Activated effector memory CD4-positive, alpha-beta T cell treated with Interleukin-2 at 50 U/mL for 16 hours (primary cell): ENCODE data around the gene UNC80.

Experiments used
- DNase-seq: peaks from one replicate; pipeline ENCODE4 v3.0.0-alpha.2; 2020

UNC80 gene

DNA sequence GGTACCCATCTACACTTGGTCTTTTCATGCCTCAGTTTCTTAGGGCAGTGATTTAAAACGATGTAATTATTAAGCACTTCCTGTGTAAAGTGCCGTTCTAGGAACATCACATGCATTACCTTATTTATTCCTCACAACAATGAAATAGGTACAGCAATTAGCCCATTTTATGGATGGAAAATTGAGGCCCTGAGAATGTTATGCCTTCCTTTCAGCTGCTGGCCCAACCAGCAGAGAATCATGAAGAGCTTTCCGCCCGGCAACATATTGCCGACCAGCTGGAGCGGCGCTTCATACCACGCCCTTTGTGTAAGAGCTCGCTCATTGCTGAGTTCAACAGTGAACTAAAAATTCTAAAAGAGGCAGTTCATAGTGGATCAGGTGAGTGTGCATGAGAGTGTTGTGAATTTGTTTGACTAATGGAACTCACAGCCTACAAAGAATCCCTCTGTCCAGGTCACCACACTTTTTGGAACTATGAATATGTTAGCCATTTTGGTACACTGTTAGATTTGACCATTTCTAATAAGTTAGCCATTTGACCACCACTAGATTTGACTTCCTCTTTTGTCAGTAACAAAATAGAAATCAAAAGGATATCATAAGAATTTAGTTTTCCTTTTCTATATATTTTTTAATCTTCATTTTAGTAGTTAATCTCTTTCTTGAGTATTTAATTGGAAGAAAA is 205.2 kb downstream of the UNC80 start:
- no peak for DNase-seq

DNA sequence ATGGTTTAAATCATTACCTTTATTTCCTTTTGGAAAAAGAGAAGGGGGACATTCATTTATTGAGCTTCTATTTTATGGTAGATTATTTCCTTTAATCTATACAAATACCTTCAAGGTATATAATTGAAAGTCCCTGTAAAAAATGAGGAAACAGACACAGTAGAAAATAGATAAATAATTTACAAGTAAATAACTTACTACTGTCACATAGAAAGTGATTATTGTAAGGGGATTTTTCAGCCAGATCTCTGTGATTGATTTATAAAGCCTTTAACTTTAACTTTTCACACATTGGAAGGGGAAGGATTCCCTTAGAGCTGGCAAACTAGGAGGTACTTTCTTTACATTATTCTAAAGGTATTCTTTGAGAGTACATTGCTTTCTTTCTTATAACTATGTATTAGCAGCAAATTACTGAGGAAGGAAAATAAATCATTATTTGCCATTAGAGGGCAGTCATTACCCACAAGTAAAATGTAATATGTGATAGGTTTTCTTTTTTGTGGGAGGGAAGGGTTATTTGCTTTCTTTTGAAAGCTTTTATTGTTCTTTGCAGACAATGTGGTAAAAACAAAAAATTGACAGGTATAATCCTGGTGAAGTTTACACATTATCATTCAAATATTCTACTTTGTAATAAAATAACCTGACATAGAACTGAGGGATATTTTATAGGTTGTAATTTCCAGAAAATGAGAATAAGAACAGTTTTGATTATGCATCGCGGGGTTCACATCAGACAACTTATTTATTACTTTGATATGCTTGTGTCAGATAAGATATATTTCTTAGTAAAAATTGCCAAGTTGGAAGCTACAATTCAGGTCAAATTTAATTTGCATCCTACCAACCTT is 206.0 kb downstream of the UNC80 start:
- DNase-seq: no peak

DNA sequence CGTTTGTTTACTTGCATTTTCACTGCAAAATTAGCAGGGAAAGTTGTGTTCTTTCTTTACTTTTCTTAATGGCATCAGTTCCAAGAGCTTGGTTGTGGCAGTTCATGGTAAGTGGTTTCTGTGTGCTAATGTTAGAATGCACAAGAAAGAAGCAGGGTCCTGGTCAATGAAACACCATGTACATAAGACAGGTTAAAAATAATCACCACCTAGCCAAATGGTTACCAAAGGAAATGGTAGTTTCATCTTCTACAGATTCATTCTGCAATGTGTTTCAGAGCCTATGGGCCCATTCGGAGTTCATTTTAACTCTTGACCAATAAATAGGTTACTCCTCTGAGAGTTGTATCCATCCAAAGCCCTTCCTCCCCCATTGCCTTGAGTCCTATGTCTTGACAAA is 212.7 kb downstream of the UNC80 start:
- DNase-seq: no peak

DNA sequence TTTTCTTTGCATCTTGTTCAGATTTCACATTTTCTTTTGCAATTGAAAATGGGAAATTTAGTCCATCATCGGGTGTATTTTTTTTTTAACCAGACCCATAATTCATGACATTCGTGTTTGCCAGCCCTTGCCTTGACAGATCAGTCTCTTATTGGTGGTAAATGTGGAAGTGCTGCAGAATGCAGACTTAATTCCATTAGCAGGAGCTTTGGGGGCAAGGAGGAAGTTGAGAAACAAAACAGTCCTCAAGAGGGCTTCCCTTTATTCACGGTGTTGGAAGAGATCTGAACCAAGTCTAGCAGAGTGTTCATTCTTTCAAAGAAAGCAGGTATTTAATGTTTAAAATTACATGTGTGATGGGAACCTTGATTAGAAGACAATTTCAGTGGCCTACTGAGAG is 214.2 kb downstream of the UNC80 start:
- DNase-seq: no peak

DNA sequence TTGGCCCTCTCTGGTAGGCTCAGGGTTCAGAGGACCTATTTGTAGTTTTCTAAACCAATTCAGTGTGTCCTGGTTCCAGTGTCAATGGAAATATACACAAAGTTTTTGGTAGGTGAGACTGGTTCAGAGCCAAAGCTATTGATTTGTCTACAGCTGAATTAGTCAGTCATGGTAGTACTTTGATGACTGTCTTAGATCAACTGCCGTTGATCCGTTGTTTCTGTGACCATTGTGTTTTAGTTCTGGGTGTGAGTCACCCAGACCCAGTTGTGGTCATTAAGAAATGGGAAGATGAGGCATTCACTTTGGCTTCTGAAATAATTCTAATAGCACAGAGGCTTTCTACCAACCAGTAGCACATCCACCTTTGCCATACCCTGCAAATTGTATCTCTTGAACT is 214.8 kb downstream of the UNC80 start:
- DNase-seq: no peak

DNA sequence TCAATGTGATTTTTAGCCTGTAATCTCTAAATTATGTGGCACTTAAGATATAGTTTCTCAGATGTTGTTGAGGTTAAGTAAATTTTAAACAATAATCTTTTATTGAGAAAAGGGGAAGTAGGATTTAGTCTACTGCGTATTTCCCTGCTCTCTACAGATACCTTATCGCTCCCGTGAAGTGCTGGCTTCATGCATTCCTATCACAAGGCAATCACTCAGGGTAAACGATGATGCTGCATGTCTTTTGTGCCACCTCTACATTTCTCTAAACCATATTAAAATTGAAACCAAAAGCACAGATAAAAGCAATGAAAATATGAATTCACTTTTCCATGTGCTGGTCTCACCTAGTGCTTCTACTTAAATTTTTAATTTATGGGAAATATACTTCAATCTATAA is 216.4 kb downstream of the UNC80 start:
- DNase-seq: no peak

DNA sequence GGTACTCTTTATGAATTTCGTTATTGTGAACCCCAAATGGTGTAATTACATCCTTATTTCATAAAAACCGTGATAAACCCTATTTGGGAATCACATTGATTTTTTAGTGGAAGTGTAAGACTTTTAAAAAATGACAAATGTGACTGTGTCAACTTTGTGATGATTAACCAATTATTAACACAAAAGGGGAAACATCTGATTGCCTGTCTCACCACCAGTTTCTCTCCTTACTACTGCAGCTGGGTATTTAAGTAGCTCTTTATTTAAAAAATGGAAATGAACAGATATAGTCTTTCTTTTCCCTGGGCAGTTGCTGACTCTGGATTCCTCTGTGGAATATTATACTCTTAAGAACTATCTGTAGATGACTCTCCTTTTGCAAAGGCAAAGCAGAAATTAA is 219.2 kb downstream of the UNC80 start:
- no peak for DNase-seq

DNA sequence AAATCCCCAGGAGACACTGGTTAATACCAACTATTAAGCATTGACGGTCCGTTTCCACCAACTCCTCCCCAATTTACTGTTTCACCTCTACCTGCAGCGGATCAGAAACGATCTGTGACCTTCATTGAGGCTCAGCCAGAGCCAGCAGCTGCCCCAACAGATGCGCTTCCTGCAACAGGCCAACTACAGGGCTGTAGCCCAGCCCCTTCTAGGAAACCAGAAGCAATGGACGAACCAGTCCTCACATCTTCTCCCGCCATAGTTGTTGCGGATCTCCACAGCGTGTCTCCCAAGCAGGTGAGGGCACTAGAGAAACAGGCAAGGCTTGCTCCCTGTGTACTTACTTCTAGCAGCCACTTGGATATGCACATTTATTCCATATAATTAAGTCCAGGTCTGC is 222.3 kb downstream of the UNC80 start:
- DNase-seq: no peak

DNA sequence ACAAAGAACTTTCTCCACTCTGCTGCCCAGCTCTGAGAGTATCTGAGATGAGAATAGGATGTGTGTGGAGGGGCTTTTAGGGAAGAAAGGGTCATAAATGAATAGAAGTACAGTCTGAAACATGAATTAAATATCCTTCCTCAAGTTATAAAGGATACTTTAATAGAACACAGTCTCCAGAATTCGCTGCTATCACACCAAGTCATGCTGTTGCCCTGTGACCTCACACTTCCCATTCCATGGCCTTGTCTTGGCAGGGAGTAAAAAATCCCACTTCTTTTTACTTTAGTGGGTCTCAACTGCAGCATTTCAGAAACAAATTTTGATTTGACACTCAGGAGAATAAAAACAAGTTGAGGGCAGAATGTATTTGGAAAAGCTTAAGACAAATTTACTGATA is 227.0 kb downstream of the UNC80 start:
- DNase-seq: no peak

DNA sequence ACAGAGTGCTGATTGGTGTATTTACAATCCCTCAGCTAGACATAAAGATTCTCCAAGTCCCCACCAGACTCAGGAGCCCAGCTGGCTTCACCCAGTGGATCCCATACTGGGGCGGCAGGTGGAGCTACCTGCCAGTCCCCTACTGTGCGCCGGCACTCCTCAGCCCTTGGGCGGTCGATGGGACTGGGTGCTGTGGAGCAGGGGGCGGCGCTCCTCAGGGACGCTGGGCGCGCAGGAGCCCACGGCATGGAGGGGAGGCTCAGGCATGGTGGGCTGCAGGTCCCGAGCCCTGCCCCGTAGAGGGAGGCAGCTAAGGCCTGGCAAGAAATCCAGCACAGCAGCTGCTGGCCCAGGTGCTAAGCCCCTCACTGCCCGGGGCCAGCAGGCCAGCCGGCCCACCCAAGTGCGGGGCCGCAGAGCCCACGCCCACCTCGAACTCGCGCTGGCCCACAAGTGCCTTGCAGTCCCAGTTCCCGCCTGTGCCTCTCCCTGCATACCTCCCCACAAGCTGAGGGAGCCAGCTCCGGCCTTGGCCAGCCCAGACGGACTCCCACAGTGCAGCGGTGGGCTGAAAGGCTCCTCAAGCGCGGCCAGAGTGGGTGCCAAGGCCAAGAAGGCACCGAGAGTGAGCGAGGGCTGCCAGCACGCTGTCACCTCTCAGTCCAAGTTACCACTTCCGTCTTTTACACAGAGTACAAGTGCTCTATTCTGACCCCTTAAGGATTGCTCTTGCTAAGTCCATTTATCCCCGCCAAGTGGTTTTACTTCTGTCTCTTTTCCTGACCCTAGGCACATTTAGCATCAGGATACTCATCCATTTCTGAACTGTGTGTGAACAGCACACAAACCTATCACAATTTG is 229.1 kb downstream of the UNC80 start:
- DNase-seq: no peak

DNA sequence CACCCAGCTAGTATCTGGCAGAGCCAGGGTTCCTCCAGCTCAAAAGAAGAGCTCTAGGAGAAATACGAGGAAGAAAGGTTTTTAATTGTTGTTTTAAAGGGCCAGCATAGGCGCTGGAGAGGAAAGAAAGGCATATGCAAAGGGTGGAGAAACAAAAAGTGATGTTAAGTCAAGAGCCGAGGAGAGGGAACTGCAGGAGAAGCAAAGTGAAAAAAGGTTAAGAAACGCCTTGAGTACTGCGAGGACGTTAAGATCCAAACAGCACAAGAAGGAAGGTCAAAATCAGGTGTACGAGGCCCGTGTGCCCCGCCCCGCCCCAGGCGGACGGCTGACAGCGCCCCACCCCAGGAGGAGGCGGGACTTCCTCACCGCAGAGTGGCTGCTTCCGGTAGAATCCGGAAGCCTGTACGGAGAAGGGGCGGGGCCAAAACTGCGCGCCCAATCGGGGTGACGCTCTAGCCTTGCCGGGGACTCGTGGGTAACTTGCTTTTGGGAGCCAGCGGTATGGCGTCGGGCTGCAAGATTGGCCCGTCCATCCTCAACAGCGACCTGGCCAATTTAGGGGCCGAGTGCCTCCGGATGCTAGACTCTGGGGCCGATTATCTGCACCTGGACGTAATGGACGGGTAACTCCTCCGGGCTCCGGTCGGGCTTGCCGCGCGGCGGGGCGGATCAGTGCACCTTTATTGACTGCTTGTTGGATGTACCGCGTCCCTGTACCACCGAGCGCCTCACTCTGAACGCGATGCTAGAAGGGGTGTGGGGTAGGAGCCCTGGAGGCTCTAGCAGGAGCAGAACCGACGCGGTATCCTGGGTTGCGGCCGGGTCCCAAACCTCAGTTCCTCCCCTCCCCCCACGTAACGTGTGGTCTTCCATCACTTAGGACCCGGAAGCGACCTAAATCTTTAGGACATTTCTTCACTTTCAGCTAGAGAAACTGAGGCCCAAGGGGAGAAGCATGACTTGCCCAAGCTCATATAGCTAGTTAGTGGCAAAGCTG is 230.8 kb downstream of the UNC80 start, which contains the start of gene RPE:
TSS of gene RPE (plus strand) at position 481 of the 1,000 bp plus-strand sequence. CDS start at position 505, 24 bp downstream.
- peak; percentile 96 for DNase-seq

DNA sequence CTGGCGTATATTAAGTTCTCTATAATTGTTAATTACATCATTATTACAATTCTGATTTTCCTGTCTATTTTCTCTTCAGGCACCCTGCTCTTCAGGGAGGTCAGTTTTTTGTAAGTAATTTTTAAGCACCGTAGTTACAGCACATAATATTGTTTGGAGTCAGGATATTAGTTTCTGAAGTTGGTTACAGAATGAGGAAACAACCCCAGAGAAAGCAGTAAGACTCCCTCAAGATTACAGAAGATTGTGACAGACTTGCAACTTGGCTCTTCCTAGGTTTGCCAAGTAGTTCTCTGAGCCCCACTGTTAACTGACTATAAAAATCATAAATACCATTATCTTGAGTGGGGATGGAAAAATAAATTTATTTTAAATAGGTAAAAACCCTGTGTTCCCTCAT is 231.7 kb downstream of the UNC80 start:
- DNase-seq: no peak

DNA sequence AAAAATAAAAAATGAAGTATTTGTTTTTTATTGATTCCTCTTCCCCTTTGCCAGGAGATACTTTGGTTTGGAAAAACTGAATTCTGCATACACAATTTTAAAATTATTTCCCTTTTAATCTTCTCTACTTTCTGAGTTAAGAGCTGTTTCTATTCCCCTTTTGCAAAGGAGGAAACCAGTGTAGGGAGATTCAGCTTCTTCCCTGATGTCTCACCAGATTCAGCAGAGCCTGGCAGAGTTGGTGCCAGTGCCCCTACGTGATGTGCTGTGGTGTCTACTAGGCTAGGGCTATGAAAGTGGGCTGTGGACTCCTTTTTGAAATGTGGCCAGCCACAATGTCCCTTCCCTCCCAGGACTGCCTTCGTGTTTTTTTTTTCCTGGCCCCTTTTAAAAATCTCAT is 233.2 kb downstream of the UNC80 start:
- no peak for DNase-seq

DNA sequence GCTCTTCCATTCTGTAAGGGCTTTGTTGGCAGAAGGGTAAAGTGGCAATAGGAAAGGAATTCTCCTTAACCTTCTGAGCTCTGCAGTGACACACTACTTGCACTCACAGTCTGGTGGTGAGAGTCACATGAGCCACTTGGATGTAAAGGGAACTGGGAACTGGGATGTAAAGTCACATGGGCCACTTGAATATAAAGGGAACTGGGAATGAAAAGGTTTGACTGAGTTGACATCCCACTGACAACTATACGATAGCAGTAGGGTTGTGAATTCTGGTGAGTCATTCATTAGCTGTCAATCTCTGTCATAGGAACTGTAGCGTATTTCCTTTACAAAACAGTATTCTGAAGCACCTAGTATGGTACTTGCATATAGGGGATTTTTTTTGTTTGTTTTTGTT is 236.3 kb downstream of the UNC80 start:
- DNase-seq: no peak

DNA sequence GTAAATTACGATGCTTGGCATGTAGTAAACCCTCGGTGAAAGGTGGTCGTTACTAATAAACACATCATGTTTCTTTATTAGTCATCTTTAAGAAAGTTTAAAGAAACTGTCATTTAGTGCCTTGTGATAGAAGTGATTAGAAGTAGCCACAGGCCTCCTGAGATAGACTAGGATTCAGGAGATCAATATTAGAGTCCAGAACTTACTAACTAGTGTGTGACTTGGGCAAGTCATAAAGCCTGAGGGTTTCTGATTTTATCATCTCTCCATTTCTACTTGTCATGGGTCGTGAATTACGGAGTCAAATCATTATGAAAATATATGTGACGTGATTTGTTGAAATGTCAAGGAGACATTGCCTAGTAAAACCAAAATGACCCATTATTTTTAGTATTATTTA is 237.5 kb downstream of the UNC80 start:
- no peak for DNase-seq

DNA sequence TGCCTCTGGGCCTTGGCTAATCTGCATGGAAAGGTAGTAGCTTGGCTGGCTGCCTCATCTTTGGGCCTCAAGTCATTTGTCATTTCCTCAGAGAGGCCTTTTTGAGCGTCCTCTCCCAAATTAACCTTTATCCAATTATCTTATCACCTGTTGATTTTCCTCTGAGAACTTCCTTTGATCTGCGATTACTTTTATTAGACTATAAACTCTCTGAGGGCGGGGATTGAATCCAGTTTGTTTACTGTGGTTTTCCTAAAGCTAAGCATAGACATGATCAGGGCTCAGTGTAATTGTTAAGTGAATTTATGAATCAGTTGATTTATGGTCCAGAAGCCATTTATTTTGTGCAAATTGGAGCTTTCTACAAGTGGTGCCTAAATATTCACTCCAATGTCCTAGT is 238.3 kb downstream of the UNC80 start:
- DNase-seq: no peak

DNA sequence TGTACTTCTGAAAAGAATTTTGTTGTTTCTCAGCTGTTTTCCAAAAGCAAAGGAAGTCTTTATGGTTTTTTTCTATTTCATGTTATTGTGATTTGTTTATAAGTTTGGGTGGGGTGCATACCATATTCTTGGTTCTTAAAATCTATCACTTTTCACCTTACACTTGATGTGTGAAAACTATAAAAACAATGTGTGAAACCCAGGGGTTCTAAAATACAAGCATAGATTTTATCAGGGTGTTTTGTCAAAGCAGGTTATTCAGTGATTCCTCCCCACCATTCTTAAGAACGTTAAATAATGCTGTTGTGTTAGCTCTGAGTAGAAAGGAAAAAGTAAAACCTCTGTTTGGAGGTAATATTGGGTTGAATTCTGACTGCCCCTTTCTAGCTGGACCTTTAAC is 248.5 kb downstream of the UNC80 start:
- no peak for DNase-seq

DNA sequence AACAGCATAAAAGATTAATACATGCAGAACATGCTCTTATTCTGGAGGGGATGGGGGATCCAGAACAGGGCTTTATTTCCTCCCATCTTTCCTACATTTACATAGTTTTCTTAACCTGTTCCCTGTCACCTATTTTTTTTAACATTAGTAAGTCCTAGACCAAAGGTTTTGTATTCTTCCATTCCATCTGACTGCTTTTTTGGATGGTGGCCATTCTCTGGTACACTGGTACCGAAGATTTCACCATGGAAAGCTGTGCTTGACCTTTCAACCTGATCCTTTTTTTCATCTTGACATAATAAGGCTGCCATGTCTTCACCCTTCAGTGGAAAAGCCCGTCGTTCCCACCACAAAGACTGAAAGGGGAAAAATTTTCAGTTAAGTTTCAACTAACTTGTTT is 251.2 kb downstream of the UNC80 start:
- DNase-seq: no peak

DNA sequence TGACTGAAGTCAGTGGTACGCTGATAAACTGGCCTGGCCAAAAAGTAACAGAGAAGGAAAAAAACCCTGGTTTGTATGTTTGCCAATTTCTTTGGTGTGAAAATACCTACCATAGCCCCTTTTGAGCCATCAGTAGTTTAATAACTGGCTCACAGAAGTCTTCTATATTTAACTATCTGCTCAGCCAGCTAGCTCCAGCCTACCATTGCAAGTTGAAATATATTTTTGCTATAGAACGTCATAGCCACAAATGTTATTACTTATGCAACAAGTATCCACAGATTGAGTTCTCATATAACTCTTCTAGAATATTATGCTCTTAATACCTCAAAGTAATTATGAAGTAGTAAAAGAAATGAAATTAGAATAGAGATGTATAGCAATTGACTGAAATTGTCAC is 256.0 kb downstream of the UNC80 start:
- no peak for DNase-seq

DNA sequence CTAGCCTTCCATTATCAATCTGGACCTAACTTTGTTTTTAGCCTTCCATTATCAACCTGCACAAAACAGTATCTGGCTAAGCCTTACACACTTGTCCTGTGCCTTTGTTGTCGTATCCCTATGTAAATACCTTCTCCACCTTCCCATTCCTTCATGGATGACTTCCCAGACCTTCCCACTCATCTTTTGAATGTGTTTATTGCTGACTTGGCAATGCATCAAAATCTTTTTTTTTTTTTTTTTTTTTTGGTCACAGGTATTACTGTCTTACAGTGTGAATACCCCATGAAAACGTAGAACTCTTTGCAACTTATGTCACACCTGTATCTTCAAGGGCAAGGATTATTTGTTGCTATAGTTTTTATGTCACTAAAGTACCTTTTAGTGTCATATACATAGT is 256.5 kb downstream of the UNC80 start:
- no peak for DNase-seq

DNA sequence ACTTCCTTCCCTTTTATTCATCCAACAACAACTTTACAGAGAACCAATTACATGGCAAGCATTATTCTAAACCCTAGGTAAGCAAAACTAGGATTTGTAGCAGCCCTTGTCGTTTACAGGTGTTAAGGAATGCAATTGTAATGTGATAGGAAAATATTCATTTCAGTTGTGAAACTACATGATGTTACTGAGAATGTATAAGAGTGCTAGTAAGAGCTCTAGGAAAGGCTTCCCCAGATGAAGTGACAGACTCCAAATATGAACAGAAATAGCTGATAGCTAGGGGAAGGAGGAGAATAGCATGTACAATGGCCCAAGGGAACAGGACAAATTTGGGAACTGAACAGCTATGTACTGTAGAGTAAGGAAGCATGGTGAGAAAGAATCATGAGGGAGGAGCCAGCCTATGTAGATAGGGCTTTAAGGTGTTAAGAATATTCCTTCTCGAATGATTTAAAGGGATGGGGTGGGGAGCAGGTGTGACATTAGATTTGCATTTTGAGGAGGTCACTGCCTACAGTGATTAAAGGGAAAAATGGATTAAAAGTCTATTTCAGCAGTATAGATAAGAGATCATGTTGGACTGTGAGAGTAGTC is 262.6 kb downstream of the UNC80 start:
- no peak for DNase-seq

DNA sequence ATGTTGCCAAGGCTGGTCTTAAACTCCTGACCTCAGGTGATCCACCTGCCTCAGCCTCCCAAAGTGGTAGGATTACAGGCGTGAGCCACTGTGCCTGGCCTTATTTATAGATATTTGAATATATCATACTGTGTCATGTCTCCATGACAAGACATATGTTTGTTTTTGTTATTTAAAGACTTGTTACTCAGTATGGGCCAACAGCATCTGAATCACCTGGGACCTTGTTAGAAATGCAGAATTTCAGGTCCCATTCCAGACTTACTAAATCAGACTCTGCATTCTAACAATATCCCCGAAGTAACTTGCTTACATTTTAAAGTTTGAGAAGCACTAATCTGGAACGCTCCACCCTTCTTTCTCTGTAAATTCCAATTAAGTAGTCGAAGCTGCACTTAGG is 264.0 kb downstream of the UNC80 start:
- no peak for DNase-seq
